22Rv1 (cell line): ENCODE data around the gene GBA2.

Experiments
- ZFX ChIP-seq: fragments of 450-650 bp; IDR thresholded peaks from 2 replicates; pipeline ENCODE4 v1.6.1; 2017; ENCODE audit warnings: antibody characterized with exemption, borderline replicate concordance
- TF ChIP-seq, protein P1 (sequence below): fragments of 450-650 bp; IDR thresholded peaks from 2 replicates; pipeline ENCODE4 v1.5.1; 2017; ENCODE audit warnings: mild to moderate bottlenecking

DNA sequence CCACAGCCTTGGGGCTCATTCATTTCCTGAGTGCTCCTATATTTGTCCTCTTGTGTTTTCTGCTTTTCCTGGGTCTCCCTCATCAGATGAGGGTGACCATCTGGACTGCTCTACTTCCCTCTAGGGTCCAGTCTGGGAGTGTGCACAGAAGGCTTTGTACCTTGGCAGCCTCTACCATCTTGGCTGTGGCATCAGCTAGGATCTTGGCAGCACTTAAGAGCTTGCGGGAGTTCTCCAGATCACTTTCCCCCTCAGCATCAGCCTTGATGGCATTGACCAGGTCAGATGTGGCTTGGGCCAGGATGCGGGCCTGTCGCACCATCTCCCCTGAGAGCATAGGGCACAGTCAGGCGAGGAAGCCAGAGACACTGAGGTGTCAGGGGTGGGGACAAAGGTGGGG lies 32.8 kb downstream of the GBA2 start:
- TF ChIP-seq, protein P1, sequence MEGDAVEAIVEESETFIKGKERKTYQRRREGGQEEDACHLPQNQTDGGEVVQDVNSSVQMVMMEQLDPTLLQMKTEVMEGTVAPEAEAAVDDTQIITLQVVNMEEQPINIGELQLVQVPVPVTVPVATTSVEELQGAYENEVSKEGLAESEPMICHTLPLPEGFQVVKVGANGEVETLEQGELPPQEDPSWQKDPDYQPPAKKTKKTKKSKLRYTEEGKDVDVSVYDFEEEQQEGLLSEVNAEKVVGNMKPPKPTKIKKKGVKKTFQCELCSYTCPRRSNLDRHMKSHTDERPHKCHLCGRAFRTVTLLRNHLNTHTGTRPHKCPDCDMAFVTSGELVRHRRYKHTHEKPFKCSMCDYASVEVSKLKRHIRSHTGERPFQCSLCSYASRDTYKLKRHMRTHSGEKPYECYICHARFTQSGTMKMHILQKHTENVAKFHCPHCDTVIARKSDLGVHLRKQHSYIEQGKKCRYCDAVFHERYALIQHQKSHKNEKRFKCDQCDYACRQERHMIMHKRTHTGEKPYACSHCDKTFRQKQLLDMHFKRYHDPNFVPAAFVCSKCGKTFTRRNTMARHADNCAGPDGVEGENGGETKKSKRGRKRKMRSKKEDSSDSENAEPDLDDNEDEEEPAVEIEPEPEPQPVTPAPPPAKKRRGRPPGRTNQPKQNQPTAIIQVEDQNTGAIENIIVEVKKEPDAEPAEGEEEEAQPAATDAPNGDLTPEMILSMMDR = no peak
- TF ChIP-seq ZFX = no peak
